ENCODE results near the gene LCN10. TPM values are rescaled to one million over a fixed set of nuclear protein-coding genes. Genes with fewer than 3 reads are reported as not detected.

The LCN10 gene
- total RNA-seq, 2 donors from 2014 or later: 9.2 to 10.0 TPM

- intact Hi-C loops (cut with DNase I): no loop called here
- no peak for DNase-seq (ENCODE audit: low spot score)
Observed at GRCh38 chr9:136746155-136746490, 3.4 kb upstream of the LCN10 start.

GRCh38 chr9:136745389-136746154 lies 2.8 kb upstream of the LCN10 start:
- intact Hi-C loops (cut with DNase I): loop anchor here in 1 of 2 donors (1.0 kb wide), 1 partner anchor 25 kb away; no protein-coding TSS in a partner anchor
- DNase-seq (ENCODE audit: low spot score): no peak

- no peak for DNase-seq (ENCODE audit: low spot score)
- intact Hi-C loops (cut with DNase I): loop anchor here in 1 of 2 donors (1.0 kb wide), 1 partner anchor 26 kb away; no protein-coding TSS in a partner anchor
Observed at GRCh38 chr9:136744773-136745172, 2.0 kb upstream of the LCN10 start.

- DNase-seq (ENCODE audit: low spot score): no peak
- intact Hi-C loops (cut with DNase I): no loop called here
Observed at GRCh38 chr9:136743639-136744211, 985 bp upstream of the LCN10 start.

GRCh38 chr9:136741883-136742571 lies 713 bp downstream of the LCN10 start:
- intact Hi-C loops (cut with DNase I): no loop called here
- no peak for DNase-seq (ENCODE audit: low spot score)

GRCh38 chr9:136740971-136741882 lies 1.5 kb downstream of the LCN10 start:
- DNase-seq (ENCODE audit: low spot score): no peak

GRCh38 chr9:136740491-136740890 lies 2.2 kb downstream of the LCN10 start:
- DNase-seq (ENCODE audit: low spot score): no peak
- intact Hi-C loops (cut with DNase I): no loop called here

More at GRCh38 chr9:136740971-136741882, 1.5 kb downstream of the LCN10 start:
- intact Hi-C loops (cut with DNase I): no loop called here

- intact Hi-C loops (cut with DNase I): no loop called here
- no peak for DNase-seq (ENCODE audit: low spot score)
Observed at GRCh38 chr9:136740069-136740468, 2.7 kb downstream of the LCN10 start.

- intact Hi-C loops (cut with DNase I): no loop called here
Observed at GRCh38 chr9:136739509-136739908, 3.2 kb downstream of the LCN10 start.

GRCh38 chr9:136738960-136739359 lies 3.8 kb downstream of the LCN10 start:
- no peak for DNase-seq (ENCODE audit: low spot score)
- intact Hi-C loops (cut with DNase I): no loop called here

More at GRCh38 chr9:136739509-136739908, 3.2 kb downstream of the LCN10 start:
- no peak for DNase-seq (ENCODE audit: low spot score)

- DNase-seq (ENCODE audit: low spot score): no peak
- intact Hi-C loops (cut with DNase I): no loop called here
Observed at GRCh38 chr9:136735812-136736480, 6.8 kb downstream of the LCN10 start.

GRCh38 chr9:136734837-136735496 lies 7.8 kb downstream of the LCN10 start:
- no peak for DNase-seq (ENCODE audit: low spot score)
- intact Hi-C loops (cut with DNase I): no loop called here

- no peak for DNase-seq (ENCODE audit: low spot score)
- intact Hi-C loops (cut with DNase I): no loop called here
Observed at GRCh38 chr9:136733611-136734010, 9.1 kb downstream of the LCN10 start.

GRCh38 chr9:136732444-136733178 lies 10.1 kb downstream of the LCN10 start:
- no peak for DNase-seq (ENCODE audit: low spot score)
- intact Hi-C loops (cut with DNase I): no loop called here

- intact Hi-C loops (cut with DNase I): no loop called here
Observed at GRCh38 chr9:136729926-136730325, 12.8 kb downstream of the LCN10 start.

GRCh38 chr9:136729144-136729543 lies 13.6 kb downstream of the LCN10 start:
- intact Hi-C loops (cut with DNase I): no loop called here
- DNase-seq (ENCODE audit: low spot score): no peak

More at GRCh38 chr9:136729926-136730325, 12.8 kb downstream of the LCN10 start:
- no peak for DNase-seq (ENCODE audit: low spot score)

GRCh38 chr9:136728548-136729123 lies 14.1 kb downstream of the LCN10 start:
- peak; percentile 81 for DNase-seq (ENCODE audit: low spot score)
- intact Hi-C loops (cut with DNase I): no loop called here
